H9 (cell line): ENCODE results near the gene DLG2. TPM values are rescaled to one million over a fixed set of nuclear protein-coding genes. Genes with fewer than 3 reads are reported as not detected.

Experiments used
- DNase-seq: peaks from one replicate; pipeline ENCODE4 v3.0.0-alpha.2; 2017
- H2AFZ ChIP-seq: one replicate; pipeline ENCODE4 v1.6.1; 2013; ENCODE audit warnings: mild to moderate bottlenecking, low read length, control low read depth, moderate library complexity
- H2AK5ac ChIP-seq: 2 replicates; pipeline ENCODE4 v1.6.1; 2013; ENCODE audit warnings: low read length, control low read depth, mixed read lengths; ENCODE audit not compliant: insufficient read length
- H2BK120ac ChIP-seq: one replicate; pipeline ENCODE4 v1.6.1; 2013; ENCODE audit warnings: low read depth, mild to moderate bottlenecking, low read length, control low read depth, inconsistent platforms; ENCODE audit not compliant: poor library complexity, severe bottlenecking
- H2BK12ac ChIP-seq: 2 replicates; pipeline ENCODE4 v1.6.1; 2013; ENCODE audit warnings: low read length, control low read depth, mixed read lengths, low read depth; ENCODE audit not compliant: insufficient read length
- H2BK15ac ChIP-seq: 2 replicates; pipeline ENCODE4 v1.6.1; 2013; ENCODE audit warnings: low read depth, low read length, control low read depth
- H2BK20ac ChIP-seq: one replicate; pipeline ENCODE4 v1.6.1; 2013; ENCODE audit warnings: low read depth, mild to moderate bottlenecking, low read length, control low read depth, inconsistent platforms; ENCODE audit not compliant: poor library complexity, severe bottlenecking
- H2BK5ac ChIP-seq: 2 replicates; pipeline ENCODE4 v1.6.1; 2013; ENCODE audit warnings: low read length, control low read depth, mixed read lengths; ENCODE audit not compliant: insufficient read length
- H3K14ac ChIP-seq: 2 replicates; pipeline ENCODE4 v1.6.1; 2013; ENCODE audit warnings: low read length, control low read depth; ENCODE audit not compliant: insufficient read depth
- H3K18ac ChIP-seq: 2 replicates; pipeline ENCODE4 v1.6.1; 2013; ENCODE audit warnings: low read depth, mild to moderate bottlenecking, mixed read lengths, low read length, control low read depth; ENCODE audit not compliant: insufficient read length
- H3K23ac ChIP-seq: 2 replicates; pipeline ENCODE4 v1.6.1; 2013; ENCODE audit warnings: low read length, control low read depth, mixed read lengths, low read depth; ENCODE audit not compliant: insufficient read length
- H3K23me2 ChIP-seq: 2 replicates; pipeline ENCODE4 v1.6.1; 2013; ENCODE audit warnings: low read depth, mild to moderate bottlenecking, mixed read lengths, low read length, control low read depth; ENCODE audit not compliant: insufficient read length, poor library complexity, severe bottlenecking
- H3K27ac ChIP-seq: 2 replicates; pipeline ENCODE4 v1.5.1; 2013; ENCODE audit warnings: low read length, control low read depth, mixed read lengths, low read depth; ENCODE audit not compliant: insufficient read length
- H3K27me3 ChIP-seq: 2 replicates; pipeline ENCODE4 v1.6.1; 2013; ENCODE audit warnings: low read length, control low read depth, inconsistent platforms; ENCODE audit not compliant: insufficient read depth
- H3K4ac ChIP-seq: 2 replicates; pipeline ENCODE4 v1.6.1; 2013; ENCODE audit warnings: low read depth, mild to moderate bottlenecking, control low read depth, inconsistent platforms, low read length, moderate library complexity
- H3K4me1 ChIP-seq: 2 replicates; pipeline ENCODE4 v1.6.1; 2013; ENCODE audit warnings: low read length, control low read depth, inconsistent platforms; ENCODE audit not compliant: insufficient read depth
- H3K4me2 ChIP-seq: 2 replicates; pipeline ENCODE4 v1.6.1; 2013; ENCODE audit warnings: low read length, control low read depth, mixed read lengths; ENCODE audit not compliant: insufficient read length, insufficient read depth
- H3K56ac ChIP-seq: 2 replicates; pipeline ENCODE4 v1.6.1; 2013; ENCODE audit warnings: low read depth, mild to moderate bottlenecking, mixed read lengths, low read length, control low read depth; ENCODE audit not compliant: insufficient read length
- H3K79me1 ChIP-seq: 2 replicates; pipeline ENCODE4 v1.6.1; 2013; ENCODE audit warnings: low read depth, mild to moderate bottlenecking, moderate library complexity, low read length, control low read depth, inconsistent platforms; ENCODE audit not compliant: insufficient read depth, poor library complexity, severe bottlenecking
- H3K79me2 ChIP-seq: 2 replicates; pipeline ENCODE4 v1.6.1; 2013; ENCODE audit warnings: low read length, control low read depth, inconsistent platforms; ENCODE audit not compliant: insufficient read depth
- H3K9ac ChIP-seq: 2 replicates; pipeline ENCODE4 v1.6.1; 2013; ENCODE audit warnings: low read length, control low read depth, mixed read lengths; ENCODE audit not compliant: insufficient read length; ENCODE audit errors: extremely low read depth
- H3K9me3 ChIP-seq: one replicate; pipeline ENCODE4 v1.6.1; 2013; ENCODE audit warnings: low read depth, low read length, inconsistent platforms; ENCODE audit not compliant: control insufficient read depth
- H3T11ph ChIP-seq: one replicate; pipeline ENCODE4 v1.6.1; 2013; ENCODE audit warnings: mild to moderate bottlenecking, low read length, control low read depth, inconsistent platforms
- H4K20me1 ChIP-seq: one replicate; pipeline ENCODE4 v1.6.1; 2013; ENCODE audit not compliant: control insufficient read depth, insufficient read length, insufficient read depth
- H4K5ac ChIP-seq: 2 replicates; pipeline ENCODE4 v1.6.1; 2013; ENCODE audit warnings: low read depth, mild to moderate bottlenecking, mixed read lengths, low read length, control low read depth; ENCODE audit not compliant: insufficient read length
- H4K8ac ChIP-seq: replicated peaks from 2 replicates; pipeline ENCODE4 v1.6.1; 2013; ENCODE audit warnings: low read length, control low read depth, mixed read lengths, low read depth; ENCODE audit not compliant: insufficient read length
- H4K91ac ChIP-seq: 2 replicates; pipeline ENCODE4 v1.6.1; 2013; ENCODE audit warnings: low read depth, mild to moderate bottlenecking, moderate library complexity, mixed read lengths, low read length, control low read depth; ENCODE audit not compliant: insufficient read length
- H3K27ac Mint-ChIP-seq, 3 experiments: 2 replicates in 2 of 3; 3 replicates in 1 of 3; pipeline ENCODE4 v1.8.0; 2020 to 2021; ENCODE audit warnings: mixed read lengths in 3 of 3, mild to moderate bottlenecking in 1 of 3, moderate library complexity in 1 of 3
- H3K27me3 Mint-ChIP-seq: 2 replicates; pipeline ENCODE4 v1.8.0; 2021; ENCODE audit warnings: low read depth, mild to moderate bottlenecking, moderate library complexity, mixed read lengths
- H3K36me3 Mint-ChIP-seq, 3 experiments: 2 replicates in 2 of 3; 3 replicates in 1 of 3; pipeline ENCODE4 v1.8.0; 2020 to 2021; ENCODE audit warnings: low read depth in 3 of 3, mixed read lengths in 3 of 3; ENCODE audit not compliant: insufficient read depth in 1 of 3
- H3K4me1 Mint-ChIP-seq, 2 experiments: 2 replicates each; pipeline ENCODE4 v1.8.0; 2020; ENCODE audit warnings: mixed read lengths in 2 of 2
- H3K4me3 Mint-ChIP-seq, 2 experiments: 2 replicates in 1 of 2; 3 replicates in 1 of 2; pipeline ENCODE4 v1.8.0; 2020 to 2021; ENCODE audit warnings: mild to moderate bottlenecking in 2 of 2, mixed read lengths in 2 of 2, moderate library complexity in 1 of 2
- H3K9me3 Mint-ChIP-seq, 2 experiments: 2 replicates in 1 of 2; 3 replicates in 1 of 2; pipeline ENCODE4 v1.8.0; 2020; ENCODE audit warnings: mild to moderate bottlenecking in 2 of 2, mixed read lengths in 2 of 2, moderate library complexity in 1 of 2
- WGBS: extraction: QIAGEN DNeasy Blood & Tissue Kit; methylation state at CpG from one replicate; pipeline ENCODE4 v1.1.7; 2013; ENCODE audit warnings: missing lambda C conversion rate, low lambda C conversion rate, mixed read lengths; ENCODE audit not compliant: insufficient read length; ENCODE audit errors: extremely low coverage; 5-methylcytosine and 5-hydroxymethylcytosine counted together
- total RNA-seq: library from RNA; stranded (reverse); gene quantifications from 2 replicates; pipeline ENCODE4 v1.2.1, GENCODE V29; 2021
- TF ChIP-seq, protein P1 (sequence below): fragments of 200-600 bp; sonication (generic); conservative IDR thresholded peaks from 3 replicates; pipeline ENCODE4 v1.8.0; 2021; ENCODE audit warnings: antibody characterized with exemption, mild to moderate bottlenecking

DLG2 gene
- total RNA-seq, 1 experiment from 2014 or later: 8.0 TPM

DNA sequence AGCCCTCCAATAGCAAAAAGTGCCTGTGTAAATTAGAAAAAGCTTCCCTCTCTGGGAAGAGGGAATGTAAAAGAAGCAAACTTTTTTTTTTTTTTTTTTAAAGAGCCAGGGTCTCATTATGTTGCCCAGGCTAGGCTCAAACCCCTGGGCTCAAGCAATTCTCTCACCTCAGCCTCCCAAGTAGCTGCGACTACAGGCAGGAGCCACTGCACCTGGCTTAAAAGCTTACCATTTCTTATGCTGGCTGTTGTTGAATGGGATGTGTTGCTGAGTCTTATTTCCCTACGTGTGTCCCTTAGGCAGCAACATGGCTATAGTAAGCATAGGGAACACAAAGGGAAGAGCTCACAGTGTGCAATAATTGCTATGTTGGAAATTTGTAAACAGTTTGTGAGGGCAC is 2115.5 kb downstream of the DLG2 start:
- no peaks in the 10 kb centered on the region for H4K20me1 ChIP-seq
- no peaks in the 10 kb centered on the region; a peak in 1 of 7 replicates for H3K36me3 Mint-ChIP-seq
- 0 out of 5 replicates have a peak, but pooled peaks cover 0 to 5% of the 10 kb centered on the region in 2 experiments for H3K9me3 Mint-ChIP-seq
- H3K27ac ChIP-seq: no peak overlapping the region
- no peak overlapping the region for H2BK5ac ChIP-seq
- peaks cover 5% of the 10 kb centered on the region for H3K4me1 ChIP-seq
- H3K27me3 ChIP-seq: no peaks in the 10 kb centered on the region
- no peak overlapping the region for H4K8ac ChIP-seq
- H3T11ph ChIP-seq: no peak overlapping the region
- peaks cover 13 to 14% of the 10 kb centered on the region in 2 experiments for H3K4me1 Mint-ChIP-seq
- H3K4ac ChIP-seq: no peak overlapping the region
- no peak overlapping the region for H2BK120ac ChIP-seq
- no peak overlapping the region for H2AK5ac ChIP-seq
- no peak overlapping the region for H2AFZ ChIP-seq
- no peaks in the 10 kb centered on the region for H3K79me1 ChIP-seq
- H3K14ac ChIP-seq: no peak overlapping the region
- no peak overlapping the region for H3K9ac ChIP-seq
- TF ChIP-seq, protein P1, sequence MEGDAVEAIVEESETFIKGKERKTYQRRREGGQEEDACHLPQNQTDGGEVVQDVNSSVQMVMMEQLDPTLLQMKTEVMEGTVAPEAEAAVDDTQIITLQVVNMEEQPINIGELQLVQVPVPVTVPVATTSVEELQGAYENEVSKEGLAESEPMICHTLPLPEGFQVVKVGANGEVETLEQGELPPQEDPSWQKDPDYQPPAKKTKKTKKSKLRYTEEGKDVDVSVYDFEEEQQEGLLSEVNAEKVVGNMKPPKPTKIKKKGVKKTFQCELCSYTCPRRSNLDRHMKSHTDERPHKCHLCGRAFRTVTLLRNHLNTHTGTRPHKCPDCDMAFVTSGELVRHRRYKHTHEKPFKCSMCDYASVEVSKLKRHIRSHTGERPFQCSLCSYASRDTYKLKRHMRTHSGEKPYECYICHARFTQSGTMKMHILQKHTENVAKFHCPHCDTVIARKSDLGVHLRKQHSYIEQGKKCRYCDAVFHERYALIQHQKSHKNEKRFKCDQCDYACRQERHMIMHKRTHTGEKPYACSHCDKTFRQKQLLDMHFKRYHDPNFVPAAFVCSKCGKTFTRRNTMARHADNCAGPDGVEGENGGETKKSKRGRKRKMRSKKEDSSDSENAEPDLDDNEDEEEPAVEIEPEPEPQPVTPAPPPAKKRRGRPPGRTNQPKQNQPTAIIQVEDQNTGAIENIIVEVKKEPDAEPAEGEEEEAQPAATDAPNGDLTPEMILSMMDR: no peak
- no peak overlapping the region for H4K5ac ChIP-seq
- peak; percentile 41 for DNase-seq
- no peaks in the 10 kb centered on the region for H3K9me3 ChIP-seq
- no peaks in the 10 kb centered on the region for H3K79me2 ChIP-seq
- H3K23ac ChIP-seq: no peak overlapping the region
- H4K91ac ChIP-seq: no peak overlapping the region
- H3K27me3 Mint-ChIP-seq: no peaks in the 10 kb centered on the region
- no peak overlapping the region for H3K4me3 Mint-ChIP-seq
- H3K18ac ChIP-seq: no peak overlapping the region
- H3K23me2 ChIP-seq: no peaks in the 10 kb centered on the region
- no peak overlapping the region for H2BK12ac ChIP-seq
- H2BK20ac ChIP-seq: no peak overlapping the region
- H2BK15ac ChIP-seq: no peak overlapping the region
- 0 out of 7 replicates have a peak overlapping the region, but pooled peaks of 1 of the 3 experiments have one; percentile 69 for H3K27ac Mint-ChIP-seq
- no peak overlapping the region for H3K56ac ChIP-seq
- WGBS: no CpG with 5 or more reads among the region's 2 CpGs
- no peak overlapping the region for H3K4me2 ChIP-seq
